Small intestine (tissue), 7 donors: ENCODE data around the gene VAV3. TPM values are rescaled to one million over a fixed set of nuclear protein-coding genes. Genes with fewer than 3 reads are reported as not detected.

Experiments used
- DNase-seq, 2 donors: peaks; one replicate each; pipeline versions ENCODE4 v3.0.0 to v3.0.0-alpha.2; 2013
- FAIRE-seq: peaks from 2 replicates; lab custom pipeline; 2012; peaks lifted over from hg19 to GRCh38; lab: Jason Lieb, UNC
- H3K27ac ChIP-seq, 3 donors: one replicate each; pipeline ENCODE4 v1.5.1; 2013; ENCODE audit warnings: low read length in 2 of 3, mild to moderate bottlenecking in 2 of 3, control low read depth in 1 of 3, inconsistent platforms in 1 of 3, low read depth in 1 of 3, moderate library complexity in 1 of 3
- H3K27me3 ChIP-seq, 3 donors: one replicate each; pipeline ENCODE4 v1.6.1; 2013; ENCODE audit warnings: low read length in 3 of 3, inconsistent platforms in 1 of 3; ENCODE audit not compliant: control insufficient read depth in 3 of 3, insufficient read depth in 3 of 3
- H3K36me3 ChIP-seq, 3 donors: one replicate each; pipeline ENCODE4 v1.6.1; 2013; ENCODE audit warnings: low read length in 3 of 3, inconsistent platforms in 1 of 3, low read depth in 1 of 3, mild to moderate bottlenecking in 1 of 3, moderate library complexity in 1 of 3; ENCODE audit not compliant: control insufficient read depth in 3 of 3, insufficient read depth in 2 of 3
- H3K4me1 ChIP-seq, 3 donors: one replicate each; pipeline ENCODE4 v1.6.1; 2013; ENCODE audit warnings: low read length in 2 of 3, inconsistent platforms in 1 of 3, low read depth in 1 of 3, mild to moderate bottlenecking in 1 of 3, moderate library complexity in 1 of 3; ENCODE audit not compliant: control insufficient read depth in 3 of 3, insufficient read depth in 2 of 3
- H3K4me3 ChIP-seq, 3 donors: one replicate each; pipeline ENCODE4 v1.5.1; 2013; ENCODE audit warnings: low read length in 3 of 3, control low read depth in 1 of 3, inconsistent platforms in 1 of 3, low read depth in 1 of 3, mild to moderate bottlenecking in 1 of 3, moderate library complexity in 1 of 3
- H3K9me3 ChIP-seq, 2 donors: one replicate each; pipeline ENCODE4 v1.6.1; 2013; ENCODE audit warnings: low read depth in 1 of 2, low read length in 1 of 2; ENCODE audit not compliant: control insufficient read depth in 2 of 2, insufficient read depth in 1 of 2
- WGBS, 3 donors: extraction: QIAGEN DNeasy Blood & Tissue Kit; methylation state at CpG; one replicate each; pipeline ENCODE4 v1.1.7; 2013; 5-methylcytosine and 5-hydroxymethylcytosine counted together
- polyA plus RNA-seq, 4 donors: library from polyadenylated mRNA; stranded (reverse) in 3 of 4; unstranded in 1 of 4; fragments of 200-250 nt in 3 of 4; fragments of 120-200 nt in 1 of 4; gene quantifications; one replicate each; pipeline versions ENCODE4 v1.2.1 to v1.2.3, GENCODE V29; 2013
- donor health status: healthy with polysubstance abuse.
- donor health status: control.
- donor health status: control.
- donor health status: Bipolar disorder and iron deficiency.
- donor health status: healthy.

The VAV3 gene
- polyA plus RNA-seq, 4 donors: 5.4 to 50.2 (median 11.2) TPM

DNA sequence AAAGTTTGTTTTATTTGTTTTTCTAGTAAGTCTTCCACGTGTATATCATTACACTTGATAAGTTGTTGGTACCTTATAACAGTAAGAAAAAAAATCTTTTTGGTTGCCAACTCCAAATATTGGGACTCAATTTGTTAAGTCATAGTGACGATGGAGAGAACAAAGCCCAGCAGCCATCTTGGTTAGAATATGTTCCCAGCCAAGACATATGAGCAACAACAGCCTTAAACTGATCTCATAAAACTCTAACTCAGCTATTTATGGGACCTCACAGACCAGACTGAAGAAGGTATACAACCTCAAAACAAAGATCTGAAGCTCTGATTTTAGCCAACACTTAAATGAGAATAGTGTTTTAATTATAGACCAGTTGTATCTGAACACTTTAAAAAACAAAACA lies 281.3 kb downstream of the VAV3 start:
- peak overlapping the region; percentile 62 to 76 (median 75) for H3K27ac ChIP-seq

DNA sequence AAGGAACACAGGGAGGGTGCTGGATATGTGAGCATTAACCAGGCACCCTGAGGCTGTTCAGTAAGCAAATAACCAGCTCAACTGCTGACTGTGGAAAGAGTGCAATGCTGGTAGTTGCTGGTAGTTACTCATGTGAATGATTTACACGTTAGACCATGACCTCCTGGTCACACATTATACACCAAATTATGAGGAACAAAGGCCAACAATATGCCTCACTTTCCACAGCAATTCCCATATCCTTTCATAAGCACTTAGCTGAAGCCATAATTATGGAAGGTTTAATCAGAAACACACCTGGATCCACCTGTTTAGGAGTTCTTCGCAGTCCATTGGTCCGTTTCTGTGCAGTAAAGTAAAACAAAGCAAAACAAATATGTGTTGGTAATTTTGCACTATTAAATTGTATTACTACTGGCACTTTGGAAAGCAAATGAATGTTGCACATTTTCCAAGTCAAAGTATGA lies 281.8 kb downstream of the VAV3 start:
- Histone ChIP-seq H3K9me3 (peaks cover 0 to 4% of the 10 kb centered on the region in 2 donors), H3K4me1 (peaks cover 0 to 19% (median 2%) of the 10 kb centered on the region in 3 donors), H3K4me3 (no peak overlapping the region), H3K36me3 (peaks cover 0 to 4% (median 0%) of the 10 kb centered on the region in 3 donors), H3K27ac (peak overlapping the region; percentile 19 to 75 (median 68)), H3K27me3 (no peaks in the 10 kb centered on the region)
- 16 to 60% (median 37%) methylated on average over 3 of the region's 3 CpGs for WGBS, 3 donors
- peak; percentile 55 for FAIRE-seq
- peak; percentile 88 to 95 for DNase-seq

More for the DNA sequence above, 281.3 kb downstream of the VAV3 start:
- Histone ChIP-seq H3K4me1 (peaks cover 0 to 19% (median 2%) of the 10 kb centered on the region in 3 donors), H3K9me3 (peaks cover 0 to 4% of the 10 kb centered on the region in 2 donors), H3K27me3 (no peaks in the 10 kb centered on the region), H3K4me3 (no peak overlapping the region), H3K36me3 (peaks cover 0 to 4% (median 0%) of the 10 kb centered on the region in 3 donors)
- DNase-seq (peak in 1 of 2 donors; percentile 51), FAIRE-seq (no peak)
- 16 to 59% (median 30%) methylated on average over 2 of the region's 2 CpGs for whole genome bisulfite sequencing, 3 donors

DNA sequence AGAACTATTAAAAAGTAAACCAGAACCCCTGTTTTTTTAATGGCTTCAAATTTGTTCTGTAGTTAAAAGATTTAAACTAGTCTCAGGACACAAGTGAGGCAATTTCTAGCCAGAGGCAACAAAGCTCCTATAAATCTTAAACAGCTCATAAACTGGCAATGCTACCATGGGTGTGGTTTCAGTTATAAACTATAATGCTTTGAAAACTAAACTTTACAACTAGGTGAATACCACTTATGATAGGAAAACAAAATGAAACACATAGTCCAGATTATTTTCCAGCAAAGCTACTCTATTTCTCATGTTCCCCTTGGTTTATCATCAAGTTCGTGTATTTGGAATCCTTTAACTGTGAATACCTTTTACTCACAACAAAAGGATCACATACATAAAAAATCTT lies 282.5 kb downstream of the VAV3 start:
- peaks cover 0 to 4% of the 10 kb centered on the region in 2 donors for H3K9me3 ChIP-seq
- peaks cover 0 to 4% (median 0%) of the 10 kb centered on the region in 3 donors for H3K36me3 ChIP-seq
- peaks cover 0 to 19% (median 2%) of the 10 kb centered on the region in 3 donors for H3K4me1 ChIP-seq
- DNase-seq (peak; percentile 52 to 73), FAIRE-seq (peak; percentile 33)
- no peak overlapping the region for H3K4me3 ChIP-seq
- 14 to 60% (median 41%) methylated on average over 1 of the region's 1 CpG for WGBS, 3 donors
- H3K27ac ChIP-seq: peak overlapping the region in 2 of 3 donors; percentile 68 to 75
- H3K27me3 ChIP-seq: no peaks in the 10 kb centered on the region

DNA sequence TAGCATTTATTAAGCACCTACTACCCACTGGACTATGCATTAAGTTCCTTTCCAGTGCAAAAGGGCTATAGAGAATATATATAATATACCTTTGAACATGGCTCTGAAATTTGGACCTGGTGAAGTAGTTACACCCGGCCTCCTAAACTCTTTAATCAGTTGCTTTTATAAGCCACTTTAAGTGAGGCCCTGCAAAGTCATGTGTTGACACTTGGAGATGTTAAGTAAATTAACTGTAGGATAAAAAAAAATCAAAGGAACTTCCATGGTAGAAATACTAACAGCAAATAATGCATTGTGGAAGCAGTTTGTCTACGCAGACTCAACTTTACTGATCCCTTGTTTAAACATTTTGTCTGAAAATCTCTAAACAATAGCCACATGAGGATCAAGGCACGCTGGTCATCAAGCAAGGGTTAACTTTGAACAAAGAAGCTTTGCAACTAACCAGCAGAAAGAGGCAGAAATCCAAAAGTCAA lies 283.9 kb downstream of the VAV3 start:
- DNase-seq (no peak), FAIRE-seq (no peak)
- WGBS, 3 donors: 64 to 66% (median 65%) methylated on average over 3 of the region's 3 CpGs
- H3K36me3 ChIP-seq: peaks cover 0 to 4% (median 0%) of the 10 kb centered on the region in 3 donors
- H3K9me3 ChIP-seq: peaks cover 0 to 4% of the 10 kb centered on the region in 2 donors
- peaks cover 0 to 17% (median 2%) of the 10 kb centered on the region in 3 donors for H3K4me1 ChIP-seq
- no peak overlapping the region for H3K4me3 ChIP-seq
- no peaks in the 10 kb centered on the region for H3K27me3 ChIP-seq
- H3K27ac ChIP-seq: no peak overlapping the region

DNA sequence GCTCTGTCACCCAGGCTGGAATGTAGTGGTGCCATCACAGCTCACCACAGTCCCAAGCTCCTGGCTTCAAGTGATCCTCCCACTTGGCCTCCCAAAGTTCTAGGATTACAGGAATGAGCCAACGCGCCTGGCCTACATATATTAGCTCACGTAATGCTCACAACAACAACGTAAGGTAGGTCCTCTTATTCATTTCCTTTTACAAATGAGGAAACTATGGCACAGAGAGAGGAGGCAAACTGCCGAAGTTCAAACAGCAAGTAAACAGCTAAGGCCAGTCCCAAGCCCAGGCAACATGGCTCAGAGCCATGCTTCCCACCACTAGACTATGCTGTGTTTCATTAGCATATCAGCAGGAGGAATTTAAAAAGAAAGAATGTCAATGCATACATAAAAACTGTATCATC lies 284.4 kb downstream of the VAV3 start:
- FAIRE-seq: no peak
- WGBS, 3 donors: 75 to 80% (median 75%) methylated on average over 5 of the region's 5 CpGs
- H3K27ac ChIP-seq: peak overlapping the region in 1 of 3 donors; percentile 20
- H3K9me3 ChIP-seq: peaks cover 0 to 4% of the 10 kb centered on the region in 2 donors
- peaks cover 0 to 4% (median 0%) of the 10 kb centered on the region in 3 donors for H3K36me3 ChIP-seq
- no peak for DNase-seq
- H3K4me3 ChIP-seq: no peak overlapping the region
- H3K27me3 ChIP-seq: no peaks in the 10 kb centered on the region
- H3K4me1 ChIP-seq: peaks cover 0 to 16% (median 2%) of the 10 kb centered on the region in 3 donors

DNA sequence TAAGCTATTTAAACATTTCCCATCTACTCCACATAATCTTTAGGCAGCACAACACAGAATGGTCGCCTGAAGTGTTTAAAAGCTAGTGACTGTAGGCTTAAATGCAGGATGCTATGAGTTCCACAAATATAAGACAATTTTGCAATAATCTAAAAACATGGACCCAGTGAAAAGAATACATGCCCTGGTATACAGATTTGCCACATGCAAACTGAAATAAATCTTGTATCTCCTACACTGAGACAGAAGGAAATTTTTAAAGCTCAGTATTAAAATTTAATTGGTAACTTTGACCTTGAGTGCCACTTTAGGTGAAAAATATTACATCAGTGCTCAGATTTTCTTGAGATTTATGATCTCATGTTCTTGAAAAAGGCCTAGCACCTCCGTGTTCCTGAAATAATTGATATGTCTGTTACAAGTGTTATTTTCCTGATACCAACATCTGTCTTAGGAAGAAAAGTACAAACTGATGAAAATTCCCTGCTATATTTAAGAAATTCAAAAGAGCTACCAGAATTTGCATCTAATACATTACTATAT lies 285.5 kb downstream of the VAV3 start:
- Histone ChIP-seq H3K36me3 (peaks cover 0 to 4% (median 0%) of the 10 kb centered on the region in 3 donors), H3K27me3 (no peaks in the 10 kb centered on the region), H3K27ac (no peak overlapping the region), H3K4me3 (no peak overlapping the region), H3K9me3 (peaks cover 0 to 9% of the 10 kb centered on the region in 2 donors), H3K4me1 (peaks cover 0 to 16% (median 2%) of the 10 kb centered on the region in 3 donors)
- 15 to 58% (median 37%) methylated on average over 2 of the region's 2 CpGs for WGBS, 3 donors
- DNase-seq: no peak
- FAIRE-seq: no peak

DNA sequence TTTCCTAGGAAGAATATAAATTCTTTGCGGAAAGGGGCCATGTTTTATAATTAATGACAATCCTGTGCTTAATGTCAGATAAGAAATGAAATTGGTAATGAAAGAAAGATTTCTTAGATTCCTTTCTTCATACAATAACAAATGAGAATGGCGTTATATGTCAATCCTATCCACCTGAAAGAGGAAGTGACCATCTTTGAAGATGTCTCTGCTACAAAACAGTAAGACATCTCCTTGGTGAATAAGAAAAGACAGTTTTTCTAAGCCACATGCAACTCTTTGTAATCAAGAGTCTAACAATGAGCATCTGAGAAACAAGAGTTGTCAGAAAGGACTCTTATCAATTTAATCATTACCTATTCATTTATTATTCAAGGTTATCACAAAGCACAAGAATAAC lies 286.0 kb downstream of the VAV3 start:
- peaks cover 0 to 11% of the 10 kb centered on the region in 2 donors for H3K9me3 ChIP-seq
- H3K36me3 ChIP-seq: peaks cover 0 to 4% (median 0%) of the 10 kb centered on the region in 3 donors
- no peak overlapping the region for H3K27ac ChIP-seq
- H3K4me3 ChIP-seq: no peak overlapping the region
- H3K4me1 ChIP-seq: peaks cover 0 to 16% (median 2%) of the 10 kb centered on the region in 3 donors
- no peak for FAIRE-seq
- no peaks in the 10 kb centered on the region for H3K27me3 ChIP-seq
- 59 to 79% (median 76%) methylated on average over 2 of the region's 2 CpGs for WGBS, 3 donors
- no peak for DNase-seq

DNA sequence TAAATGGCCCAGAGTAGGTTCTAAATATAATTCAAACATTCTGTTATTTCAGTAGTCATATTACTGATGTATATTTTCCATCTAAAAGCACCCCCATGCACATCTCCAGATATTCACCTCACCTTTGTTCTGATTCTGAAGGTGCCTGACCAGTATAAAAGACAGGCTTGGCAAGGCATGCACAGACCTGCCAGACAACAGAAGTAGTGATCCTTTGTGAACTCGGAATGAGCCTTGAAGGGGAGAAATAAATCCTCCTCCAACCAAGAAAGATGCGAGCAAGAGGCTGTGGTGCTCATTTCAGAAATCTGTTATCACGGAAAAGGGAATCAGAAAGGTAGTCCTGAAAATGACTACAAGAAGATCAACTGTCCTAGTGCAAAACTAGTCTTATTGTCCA lies 287.3 kb downstream of the VAV3 start:
- Histone ChIP-seq H3K9me3 (peaks cover 0 to 11% of the 10 kb centered on the region in 2 donors), H3K27ac (no peak overlapping the region), H3K4me1 (peaks cover 0 to 5% (median 2%) of the 10 kb centered on the region in 3 donors), H3K4me3 (no peak overlapping the region), H3K27me3 (no peaks in the 10 kb centered on the region), H3K36me3 (peaks cover 0 to 4% (median 0%) of the 10 kb centered on the region in 3 donors)
- no peak for FAIRE-seq
- WGBS, 3 donors: 39 to 71% (median 44%) methylated on average over 3 of the region's 3 CpGs
- DNase-seq: no peak
